H7 (cell line): ENCODE data around the gene SGO1. TPM values are rescaled to one million over a fixed set of nuclear protein-coding genes. Genes with fewer than 3 reads are reported as not detected.

Experiments used
- DNase-seq: peaks from one replicate; pipeline ENCODE4 v3.0.0; 2012
- H3K27me3 ChIP-seq: 2 replicates; pipeline ENCODE4 v1.6.0; 2011; ENCODE audit warnings: mild to moderate bottlenecking, low read length; ENCODE audit not compliant: control insufficient read depth, insufficient read depth
- H3K36me3 ChIP-seq: replicated peaks from 2 replicates; pipeline ENCODE4 v1.5.1; 2011; ENCODE audit warnings: low read length; ENCODE audit not compliant: control insufficient read depth, insufficient read depth
- H3K4me3 ChIP-seq: 2 replicates; pipeline ENCODE4 v1.5.1; 2011; ENCODE audit warnings: low read depth, mild to moderate bottlenecking, control low read depth, low read length, moderate library complexity; ENCODE audit not compliant: insufficient read depth
- total RNA-seq: library from RNA; depleted of rRNA; stranded (reverse); fragments of >200 nt; shearing (Covaris generic); gene quantifications from 2 replicates; pipeline ENCODE4 v1.2.3, GENCODE V29; 2014

The SGO1 gene
- total RNA-seq, 1 experiment from 2014 or later: 20.7 TPM

DNA sequence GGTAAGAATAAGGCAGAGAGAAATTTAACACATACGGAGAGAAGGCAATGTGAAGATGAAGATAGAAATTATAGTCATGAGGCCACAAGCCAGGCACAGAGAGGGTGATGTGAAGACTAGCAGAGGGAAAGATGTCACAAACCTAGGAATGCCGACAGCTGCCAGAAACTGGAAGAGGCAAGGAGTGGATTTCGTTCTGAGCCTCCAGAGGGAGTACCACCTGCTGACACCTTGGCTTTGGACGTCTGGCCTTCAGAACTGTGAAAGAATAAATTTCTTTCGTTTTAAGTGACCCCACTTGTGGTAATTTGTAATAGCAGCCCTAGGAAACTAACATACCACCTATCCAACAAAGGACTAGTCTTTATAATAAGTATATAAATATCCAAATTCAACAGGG is 5.0 kb upstream of the SGO1 start:
- H3K4me3 ChIP-seq: no peak overlapping the region
- H3K27me3 ChIP-seq: no peaks in the 10 kb centered on the region
- no peaks in the 10 kb centered on the region for H3K36me3 ChIP-seq
- no peak for DNase-seq

DNA sequence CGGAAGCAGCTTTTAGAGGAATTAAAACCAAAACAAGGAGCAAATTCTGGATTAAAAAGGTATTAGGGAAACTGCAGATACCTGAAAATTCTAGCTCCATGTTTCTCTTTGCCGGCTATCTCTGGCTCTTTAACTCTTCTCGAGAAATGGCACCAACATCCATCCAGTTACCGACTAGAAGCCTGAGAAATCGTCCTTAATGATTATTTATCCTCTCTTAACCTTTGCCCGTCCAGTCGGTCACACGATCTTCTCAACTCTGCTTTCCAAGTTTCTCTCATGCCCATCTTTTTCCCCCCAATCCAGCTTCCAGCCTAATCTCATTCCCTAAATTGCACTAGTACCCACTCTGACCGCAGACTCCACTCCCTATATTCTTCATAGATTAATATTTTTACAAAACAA is 596 bp upstream of the SGO1 start:
- no peaks in the 10 kb centered on the region for H3K27me3 ChIP-seq
- peaks cover 6% of the 10 kb centered on the region for H3K36me3 ChIP-seq
- DNase-seq: no peak
- H3K4me3 ChIP-seq: peak overlapping the region; percentile 65

DNA sequence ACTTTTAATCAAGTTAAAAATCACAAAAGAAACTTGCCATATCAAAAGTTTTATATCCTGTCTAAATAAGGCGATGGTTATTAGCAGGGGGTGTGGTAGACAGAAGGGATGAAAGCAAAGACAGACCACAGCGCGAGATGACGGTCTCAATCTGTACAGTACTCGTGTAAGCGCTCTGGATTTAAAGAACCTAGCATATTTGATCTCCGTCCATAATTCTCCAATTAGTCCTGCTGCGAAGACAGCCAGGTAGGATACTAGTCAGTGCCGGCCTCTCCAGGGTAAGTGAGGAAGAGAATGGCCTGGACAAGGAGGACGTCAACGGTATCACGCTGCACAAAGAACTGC is 701 bp downstream of the SGO1 start:
- H3K4me3 ChIP-seq: peak overlapping the region; percentile 65
- peaks cover 10% of the 10 kb centered on the region for H3K36me3 ChIP-seq
- DNase-seq: peak; percentile 28
- H3K27me3 ChIP-seq: no peaks in the 10 kb centered on the region

DNA sequence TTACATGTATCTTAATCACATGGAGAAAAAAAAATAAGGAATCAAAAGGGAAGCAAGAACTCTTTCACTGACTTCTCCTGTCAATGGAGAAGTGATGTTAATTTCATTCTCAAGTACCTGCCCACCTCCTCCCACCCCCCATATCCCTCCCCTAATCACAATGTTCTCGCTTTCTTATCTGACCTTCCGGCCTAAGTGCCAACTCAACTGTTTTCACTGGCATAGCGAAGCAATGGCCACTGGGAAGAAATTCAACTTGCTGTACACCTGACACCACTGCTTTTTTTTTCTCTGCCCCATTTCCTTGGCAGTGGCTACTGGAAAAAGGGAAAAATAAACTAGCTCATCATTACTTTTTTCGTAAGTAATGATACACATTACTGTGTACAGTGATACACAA is 3.8 kb downstream of the SGO1 start:
- Histone ChIP-seq H3K4me3 (no peak overlapping the region), H3K27me3 (no peaks in the 10 kb centered on the region), H3K36me3 (peaks cover 20% of the 10 kb centered on the region)
- no peak for DNase-seq

DNA sequence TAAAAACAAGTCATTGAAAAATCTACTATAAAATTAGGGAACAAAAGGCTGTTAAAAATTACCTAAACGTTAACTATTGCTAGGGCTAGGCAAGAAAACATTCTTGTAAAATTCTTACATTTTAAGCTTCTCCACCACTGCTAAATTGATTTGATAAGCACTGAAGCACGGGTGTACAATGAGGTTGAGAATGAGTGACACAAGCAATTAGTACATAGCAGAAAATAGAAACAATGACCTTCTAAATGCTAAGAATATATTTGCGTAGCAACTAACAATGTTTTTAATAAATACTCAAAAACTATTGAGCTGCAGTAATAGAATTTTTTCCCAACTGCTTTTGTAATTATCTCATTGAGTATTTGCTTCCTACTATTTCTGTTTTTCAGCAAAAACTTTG is 4.7 kb downstream of the SGO1 start:
- peaks cover 20% of the 10 kb centered on the region for H3K36me3 ChIP-seq
- H3K4me3 ChIP-seq: no peak overlapping the region
- no peak for DNase-seq
- H3K27me3 ChIP-seq: no peaks in the 10 kb centered on the region

DNA sequence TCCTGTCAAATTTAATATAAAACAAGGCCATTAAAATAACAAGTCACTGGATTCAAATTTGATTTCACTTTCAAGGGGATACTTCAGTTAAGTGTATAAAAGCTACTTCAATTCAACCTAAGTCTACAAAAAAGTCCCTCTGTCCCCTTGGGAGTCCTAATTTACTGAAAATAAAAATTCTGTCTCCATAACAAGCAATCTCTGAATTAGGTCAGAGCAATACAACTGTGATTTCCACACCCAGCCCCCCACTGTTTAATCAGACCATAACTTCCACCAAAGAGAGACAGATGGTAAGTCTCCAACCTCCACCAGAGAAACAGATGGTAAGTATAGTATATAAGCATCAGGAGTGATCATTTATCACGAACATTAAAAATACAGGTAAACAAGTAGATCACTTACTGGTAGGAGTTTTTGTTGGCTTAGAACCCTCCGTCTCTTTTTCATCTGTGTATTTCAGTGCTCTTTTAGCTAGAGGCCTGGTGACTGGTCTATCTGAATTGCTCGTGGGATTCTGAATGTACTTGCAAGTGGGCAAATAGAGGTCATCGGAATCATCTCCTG is 12.1 kb downstream of the SGO1 start:
- Histone ChIP-seq H3K36me3 (peaks cover 5% of the 10 kb centered on the region), H3K27me3 (no peaks in the 10 kb centered on the region), H3K4me3 (no peak overlapping the region)
- no peak for DNase-seq

DNA sequence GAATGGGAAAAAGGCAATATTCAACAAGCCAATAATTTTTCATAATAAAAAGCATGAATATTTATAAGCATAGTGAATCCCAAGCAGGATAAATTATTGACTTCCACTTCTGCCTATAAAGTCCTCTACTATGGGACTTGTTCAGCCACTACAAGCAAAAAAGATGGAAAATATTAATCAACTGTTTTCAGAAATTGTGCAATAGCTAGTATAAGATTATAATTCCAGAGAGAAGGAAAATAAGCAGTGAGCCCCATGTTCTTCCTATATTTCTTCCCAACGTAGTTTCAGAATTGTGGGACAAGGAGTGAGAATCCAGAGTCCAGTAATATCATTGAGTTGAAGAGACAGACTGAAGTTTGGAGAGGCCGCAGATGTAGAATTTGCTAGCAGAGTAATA is 24.3 kb downstream of the SGO1 start:
- peaks cover 4% of the 10 kb centered on the region for H3K36me3 ChIP-seq
- no peak overlapping the region for H3K4me3 ChIP-seq
- no peaks in the 10 kb centered on the region for H3K27me3 ChIP-seq
- no peak for DNase-seq

DNA sequence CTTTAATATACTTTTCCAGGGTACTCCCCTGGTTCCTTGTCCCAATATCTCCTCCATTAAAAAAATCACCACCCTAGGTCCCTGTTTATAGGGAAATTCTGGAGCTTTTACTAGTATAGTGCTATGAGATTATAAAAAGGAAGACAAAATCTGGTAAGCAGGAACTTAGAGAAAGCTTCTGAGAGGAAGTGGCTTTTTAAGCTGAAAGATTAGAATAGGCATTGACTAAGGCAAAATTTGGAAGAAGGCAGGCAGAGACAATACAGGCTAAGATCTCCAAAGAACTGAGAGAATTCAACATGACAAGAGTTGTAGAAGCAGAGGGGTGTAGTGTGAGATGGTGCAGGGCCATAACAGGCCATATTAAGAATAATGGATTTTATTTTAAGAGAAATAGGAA is 25.8 kb downstream of the SGO1 start:
- DNase-seq: no peak
- Histone ChIP-seq H3K36me3 (peaks cover 4% of the 10 kb centered on the region), H3K27me3 (no peaks in the 10 kb centered on the region), H3K4me3 (no peak overlapping the region)

DNA sequence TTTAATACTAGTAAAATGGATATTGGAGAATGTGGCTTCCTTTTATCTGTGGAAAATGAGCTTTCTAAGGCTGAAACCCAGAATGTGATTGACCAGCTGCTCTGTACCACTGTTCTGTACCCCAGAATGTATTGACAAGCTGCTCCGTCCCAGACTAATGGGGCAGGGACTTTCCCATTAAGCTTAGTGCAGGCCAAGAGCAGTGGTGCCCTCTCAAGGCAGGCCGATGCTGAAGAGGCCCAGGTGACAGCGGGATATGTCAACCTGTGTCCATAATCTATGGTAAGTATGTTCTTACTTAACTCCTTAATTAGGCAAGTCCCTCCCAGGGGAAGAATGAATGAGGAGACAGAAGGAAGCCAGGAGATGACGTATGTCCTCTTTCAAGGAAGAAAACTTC is 31.1 kb downstream of the SGO1 start:
- no peaks in the 10 kb centered on the region for H3K27me3 ChIP-seq
- DNase-seq: no peak
- H3K36me3 ChIP-seq: peaks cover 2% of the 10 kb centered on the region
- no peak overlapping the region for H3K4me3 ChIP-seq

DNA sequence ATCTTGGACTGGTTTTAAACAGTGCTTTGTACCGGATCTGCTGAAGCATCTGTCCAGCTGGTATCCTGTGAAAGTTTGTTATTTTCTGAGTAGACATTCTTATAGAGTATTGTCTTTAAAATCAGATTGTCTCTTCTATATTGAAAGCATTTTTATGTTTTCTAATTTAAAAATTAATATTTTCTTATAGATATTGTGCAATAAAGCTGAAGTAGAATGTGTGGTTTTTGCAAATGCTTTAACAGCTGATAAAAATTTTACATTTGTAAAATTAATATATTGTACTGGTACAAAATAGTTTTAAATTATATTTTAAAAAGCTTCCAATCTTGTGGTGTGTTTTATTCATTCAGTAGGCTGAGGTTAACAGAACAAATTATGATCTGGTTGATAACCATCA is 31.9 kb downstream of the SGO1 start:
- Histone ChIP-seq H3K36me3 (no peaks in the 10 kb centered on the region), H3K4me3 (no peak overlapping the region), H3K27me3 (no peaks in the 10 kb centered on the region)
- no peak for DNase-seq

DNA sequence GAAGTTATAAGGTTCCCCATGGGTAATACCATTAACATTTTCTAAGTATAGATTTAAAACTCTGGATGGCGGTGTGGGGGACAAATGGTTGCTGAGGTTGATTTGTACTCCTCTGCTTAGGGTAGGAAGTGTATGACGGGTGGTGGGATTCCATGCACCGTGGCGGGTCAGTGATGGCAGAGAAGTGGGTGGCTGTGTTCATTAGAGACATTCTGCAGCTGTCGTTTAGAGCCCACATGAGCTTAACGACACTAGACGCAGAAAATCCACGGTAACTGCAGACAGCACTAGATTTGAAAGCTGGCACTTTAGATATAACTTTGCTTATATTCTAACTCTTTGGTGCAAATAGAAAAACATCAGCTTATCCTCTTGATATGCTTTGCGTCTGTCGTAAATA is 37.5 kb downstream of the SGO1 start:
- no peak for DNase-seq
- Histone ChIP-seq H3K27me3 (no peaks in the 10 kb centered on the region), H3K36me3 (no peaks in the 10 kb centered on the region), H3K4me3 (no peak overlapping the region)

DNA sequence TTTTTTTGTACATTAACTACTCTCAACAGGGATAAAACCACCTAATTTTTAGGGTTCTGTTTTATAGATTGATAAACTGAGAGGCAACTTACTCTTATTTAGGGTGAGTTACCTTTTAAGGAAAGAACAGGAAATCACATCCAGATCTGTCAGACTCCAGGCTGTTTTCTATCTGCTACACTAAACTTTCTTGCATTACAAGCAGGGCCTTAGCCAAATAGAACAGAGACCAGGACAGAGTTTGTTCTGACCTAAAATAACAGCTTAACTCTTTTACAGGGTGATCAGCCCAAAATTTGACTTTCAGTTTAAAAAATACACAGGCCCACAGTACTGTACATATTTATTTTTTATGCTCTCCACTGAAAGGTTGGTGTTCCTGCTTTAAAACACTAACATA is 38.6 kb downstream of the SGO1 start:
- H3K4me3 ChIP-seq: no peak overlapping the region
- H3K27me3 ChIP-seq: no peaks in the 10 kb centered on the region
- no peak for DNase-seq
- no peaks in the 10 kb centered on the region for H3K36me3 ChIP-seq

DNA sequence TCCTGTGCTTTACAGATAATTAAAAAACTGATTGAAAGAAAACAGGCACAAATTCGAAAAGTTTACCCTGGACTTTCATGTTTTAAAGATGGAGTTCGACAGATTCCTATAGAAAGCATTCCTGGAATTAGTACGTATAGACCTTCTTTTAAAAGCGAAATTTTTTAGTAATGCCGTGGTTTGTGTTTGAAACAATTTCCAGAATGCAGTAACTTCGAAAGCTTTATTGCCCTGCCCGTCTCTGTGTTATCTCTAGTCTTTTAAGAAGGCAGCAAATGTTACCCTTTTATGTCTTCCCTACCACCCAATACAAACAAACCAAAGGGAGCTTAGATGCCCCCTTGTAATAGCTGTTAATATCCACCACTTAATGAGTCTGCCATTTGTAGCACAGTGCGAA is 39.7 kb downstream of the SGO1 start:
- Histone ChIP-seq H3K4me3 (no peak overlapping the region), H3K36me3 (no peaks in the 10 kb centered on the region), H3K27me3 (no peaks in the 10 kb centered on the region)
- DNase-seq: no peak

DNA sequence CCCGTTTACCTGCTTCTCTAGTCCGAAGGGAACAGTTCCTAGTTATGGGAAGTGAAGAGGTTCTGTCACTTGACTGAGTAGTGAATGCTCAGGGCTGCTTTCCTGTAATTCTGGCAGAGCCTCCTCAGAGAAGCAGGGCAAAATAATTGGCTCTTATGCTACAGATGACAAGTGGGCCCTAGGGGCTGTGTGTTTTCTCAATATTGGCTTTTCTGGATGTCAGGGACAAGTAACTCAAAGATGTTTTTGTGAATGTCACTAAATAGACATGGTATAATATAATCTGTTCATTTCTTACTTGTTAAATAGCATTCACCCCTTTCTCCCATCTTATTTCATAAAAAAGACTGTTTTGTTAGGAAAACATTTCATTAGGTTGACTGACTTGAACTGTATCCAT is 40.1 kb downstream of the SGO1 start:
- Histone ChIP-seq H3K36me3 (no peaks in the 10 kb centered on the region), H3K4me3 (no peak overlapping the region), H3K27me3 (no peaks in the 10 kb centered on the region)
- no peak for DNase-seq

DNA sequence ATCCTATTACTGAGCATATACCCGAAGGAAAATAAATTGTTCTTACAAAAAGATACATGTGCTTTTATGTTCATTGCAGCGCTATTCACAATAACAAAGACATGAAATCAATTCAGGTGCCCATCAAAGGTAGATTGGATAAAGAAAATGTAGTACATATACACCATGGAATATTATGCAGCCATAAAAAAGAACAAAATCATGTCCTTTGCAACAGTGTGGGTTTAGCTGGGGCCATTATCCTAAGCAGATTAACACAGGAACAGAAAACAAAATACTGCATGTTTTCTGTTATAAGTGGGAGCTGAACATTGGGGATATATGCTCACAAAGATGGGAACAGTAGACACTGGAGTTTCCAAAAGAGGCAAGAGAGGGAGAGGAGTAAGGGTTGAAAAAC is 42.5 kb downstream of the SGO1 start:
- H3K27me3 ChIP-seq: no peaks in the 10 kb centered on the region
- DNase-seq: no peak
- H3K4me3 ChIP-seq: no peak overlapping the region
- H3K36me3 ChIP-seq: no peaks in the 10 kb centered on the region

DNA sequence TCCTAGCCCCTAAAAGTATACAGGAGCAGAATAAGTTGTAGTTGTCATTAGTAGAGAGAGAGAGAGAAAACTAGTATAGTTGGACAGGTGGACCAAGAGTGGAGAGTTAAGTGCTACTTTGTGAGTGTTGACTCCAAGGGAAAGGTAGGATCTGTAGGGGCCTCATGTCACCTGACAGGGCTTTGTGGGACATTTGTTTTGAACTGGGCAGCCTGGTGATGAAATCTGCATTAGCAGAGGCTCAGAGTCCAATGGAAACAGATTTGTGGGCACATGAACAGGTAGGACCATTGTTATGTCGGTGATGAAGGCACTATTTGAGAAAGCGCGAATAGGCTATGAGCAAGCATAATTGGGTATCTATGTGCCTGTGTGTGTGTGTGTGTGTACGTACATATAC is 43.5 kb downstream of the SGO1 start:
- Histone ChIP-seq H3K36me3 (no peaks in the 10 kb centered on the region), H3K27me3 (no peaks in the 10 kb centered on the region), H3K4me3 (no peak overlapping the region)
- no peak for DNase-seq
